ENCODE measurements around the gene CTNNA2. TPM values are rescaled to one million over a fixed set of nuclear protein-coding genes. Genes with fewer than 3 reads are reported as not detected.

CTNNA2 gene
- total RNA-seq, 1 experiment from 2014 or later, result 5.5 TPM

GRCh38 chr2:79721966-79722365 lies 209.1 kb downstream of the CTNNA2 start:
- Histone ChIP-seq H2BK15ac (ENCODE audit: low read depth, low read length) (no peak overlapping the region), H3K4me1 (ENCODE audit: insufficient read depth, low read length) (no peaks in the 10 kb centered on the region; the same call in 1 of the 2 replicates), H3K23ac (ENCODE audit: insufficient read length, low read depth, low read length) (no peak overlapping the region), H3K27me3 (ENCODE audit: insufficient read depth, low read length) (no peaks in the 10 kb centered on the region), H2AK5ac (ENCODE audit: insufficient read length, low read length) (no peak overlapping the region), H4K20me1 (ENCODE audit: control insufficient read depth, insufficient read depth, insufficient read length) (no peaks in the 10 kb centered on the region), H3K27ac (ENCODE audit: insufficient read length, low read depth, low read length) (no peak overlapping the region), H4K5ac (ENCODE audit: insufficient read length, low read depth, low read length) (no peak overlapping the region), H3K23me2 (ENCODE audit: insufficient read length, low read depth, low read length, poor library complexity, severe bottlenecking) (no peaks in the 10 kb centered on the region), H3K9ac (ENCODE audit: extremely low read depth, insufficient read length, low read length) (no peak overlapping the region), H3K56ac (ENCODE audit: insufficient read length, low read depth, low read length) (no peak overlapping the region), H2BK12ac (ENCODE audit: insufficient read length, low read depth, low read length) (no peak overlapping the region), H3K4ac (ENCODE audit: low read depth, low read length) (no peak overlapping the region), H3K79me2 (ENCODE audit: insufficient read depth, low read length) (no peaks in the 10 kb centered on the region), H4K8ac (replicated peaks; ENCODE audit: insufficient read length, low read depth, low read length) (no peak overlapping the region), H2BK5ac (ENCODE audit: insufficient read length, low read length) (no peak overlapping the region), H3K4me2 (ENCODE audit: insufficient read depth, insufficient read length, low read length) (no peak overlapping the region), H3K9me3 (ENCODE audit: control insufficient read depth, low read depth, low read length) (no peaks in the 10 kb centered on the region), H2BK120ac (ENCODE audit: low read depth, low read length, poor library complexity, severe bottlenecking) (no peak overlapping the region), H2AFZ (ENCODE audit: low read length) (no peak overlapping the region), H2BK20ac (ENCODE audit: low read depth, low read length, poor library complexity, severe bottlenecking) (no peak overlapping the region), H3T11ph (ENCODE audit: low read length) (no peak overlapping the region), H4K91ac (ENCODE audit: insufficient read length, low read depth, low read length) (no peak overlapping the region), H3K79me1 (ENCODE audit: insufficient read depth, low read depth, low read length, poor library complexity, severe bottlenecking) (no peaks in the 10 kb centered on the region), H3K14ac (ENCODE audit: insufficient read depth, low read length) (no peak overlapping the region), H3K18ac (ENCODE audit: insufficient read length, low read depth, low read length) (no peak overlapping the region)
- no CpG with 5 or more reads among the region's 3 CpGs for WGBS (ENCODE audit: extremely low coverage, insufficient read length, low lambda C conversion rate)
- H3K27me3 Mint-ChIP-seq (ENCODE audit: low read depth), result no peaks in the 10 kb centered on the region
- no peak for DNase-seq
- H3K4me3 Mint-ChIP-seq, result no peak overlapping the region
- H3K36me3 Mint-ChIP-seq (ENCODE audit: insufficient read depth in 1 of 3, low read depth in 3 of 3), result no peaks in the 10 kb centered on the region
- TF ChIP-seq CTCF (conservative IDR thresholded peaks at IDR 0.05), result no peak
- no peak overlapping the region for H3K27ac Mint-ChIP-seq
- no peaks in the 10 kb centered on the region for H3K9me3 Mint-ChIP-seq
- H3K4me1 Mint-ChIP-seq, result peaks cover 9 to 12% of the 10 kb centered on the region in 2 experiments

Measured in H9 (cell line).